GM21737 (cell line): Measurements from ENCODE around the gene CDH4.

Experiments
- ATAC-seq: cut with Tn5 transposase; IDR thresholded peaks from one replicate; pipeline ENCODE4 v1.9.1; 2021; ENCODE audit warnings: mild to moderate bottlenecking, moderate library complexity; ENCODE audit not compliant: unreplicated experiment

Gene CDH4

GRCh38 chr20:61924858-61925554, 672.9 kb downstream of the CDH4 start:
- ATAC-seq: no peak

DNA sequence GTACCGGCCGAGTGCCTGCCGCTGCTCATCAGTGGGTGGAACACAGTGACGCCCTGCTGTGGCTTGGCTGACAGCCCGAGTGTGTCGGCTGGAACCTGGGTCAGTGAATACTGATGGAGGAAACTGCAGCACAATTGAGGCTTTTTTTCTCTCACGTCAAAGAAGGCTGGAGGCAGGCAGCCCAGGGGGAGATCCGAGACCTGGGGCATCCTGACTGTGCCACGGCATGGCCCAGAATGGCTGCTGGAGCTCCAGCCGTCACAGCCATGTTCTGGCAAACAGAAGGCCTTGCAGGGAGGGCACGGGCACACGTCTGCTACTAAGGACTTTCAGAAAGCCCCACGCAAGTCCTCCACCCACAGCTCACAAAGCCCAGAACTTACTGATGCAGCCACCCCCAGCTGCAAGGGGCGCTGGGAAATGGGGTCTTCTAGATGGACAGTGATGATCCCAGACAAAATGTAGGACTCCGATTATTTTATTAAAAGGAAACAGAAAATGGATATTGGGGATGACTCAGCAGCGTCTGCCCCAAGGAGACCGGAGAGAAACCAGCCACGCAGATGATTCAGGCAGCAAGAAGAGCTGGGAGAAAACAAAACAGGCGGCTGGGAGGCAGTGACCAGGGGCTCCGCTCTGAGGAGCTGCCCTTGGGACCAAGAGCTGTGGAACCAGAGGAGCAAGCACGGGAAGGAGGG, 673.6 kb downstream of the CDH4 start:
- no peak for ATAC-seq

DNA sequence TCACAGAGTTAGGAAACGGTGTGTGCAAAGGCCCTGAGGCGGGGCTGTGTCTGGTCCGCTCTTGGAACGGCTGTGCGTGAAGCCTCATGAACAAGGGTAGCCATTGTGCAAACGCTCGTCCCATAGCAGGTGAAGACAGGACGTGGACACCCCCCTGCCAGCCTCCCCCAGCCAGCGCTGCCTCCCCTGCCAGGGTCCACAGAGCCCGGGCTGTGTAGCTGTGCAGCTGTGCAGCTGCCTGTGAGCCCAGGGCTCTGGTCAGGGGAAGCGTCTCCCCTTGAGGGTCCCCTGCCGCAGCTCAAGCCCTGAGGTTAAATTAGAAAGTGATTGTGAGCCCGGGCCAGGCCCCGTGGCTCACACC, 674.2 kb downstream of the CDH4 start:
- no peak for ATAC-seq

DNA sequence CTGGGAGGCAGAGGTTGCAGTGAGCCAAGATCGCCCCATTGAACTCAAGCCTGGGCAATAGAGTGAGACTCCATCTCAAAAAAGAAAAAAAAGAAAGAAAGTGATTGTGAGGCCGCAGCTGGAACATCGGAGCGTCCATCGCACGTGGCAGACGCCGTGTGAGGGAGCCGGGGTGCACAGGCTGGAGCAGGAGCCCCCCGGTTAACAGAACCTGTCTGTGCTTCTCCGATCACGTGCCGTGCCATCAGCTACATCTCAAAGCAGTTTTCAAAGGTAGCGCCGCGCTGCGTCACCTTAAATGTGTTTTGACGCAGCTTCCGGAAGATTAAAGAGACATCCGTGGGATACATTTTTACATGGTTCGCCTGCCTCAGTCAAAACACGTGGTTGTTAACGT, 674.7 kb downstream of the CDH4 start:
- no peak for ATAC-seq

DNA sequence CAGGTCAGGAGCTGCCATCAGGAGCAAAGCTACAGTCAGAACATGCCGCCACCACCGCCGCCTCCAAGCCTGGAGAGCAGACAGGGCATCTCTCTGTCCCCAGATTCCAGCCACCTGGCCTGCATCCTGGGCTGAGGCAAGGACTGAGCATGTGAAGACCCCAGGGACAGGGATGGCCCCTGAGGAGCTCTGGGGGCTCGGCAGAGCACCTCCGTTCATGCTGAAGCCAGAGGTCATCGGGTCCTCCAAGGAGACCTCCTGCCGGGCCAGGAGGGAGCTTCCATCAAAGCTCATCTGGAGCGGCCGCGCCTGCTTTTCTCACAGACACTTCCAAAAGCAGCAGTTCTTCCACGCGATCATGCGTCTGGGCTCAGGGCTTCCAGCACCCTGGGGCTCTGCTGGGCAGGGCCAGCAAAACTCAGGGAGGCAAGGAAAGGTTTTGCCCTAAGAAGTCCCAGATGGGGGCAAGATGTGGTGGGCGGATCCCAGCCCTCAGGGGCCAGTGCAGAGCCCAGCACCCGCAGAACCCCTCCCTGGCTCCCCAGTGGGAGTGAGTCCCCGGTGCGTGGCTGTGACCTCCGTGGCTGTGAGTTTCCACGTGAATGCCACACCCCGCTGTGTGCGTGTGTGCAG, 675.2 kb downstream of the CDH4 start:
- no peak for ATAC-seq

DNA sequence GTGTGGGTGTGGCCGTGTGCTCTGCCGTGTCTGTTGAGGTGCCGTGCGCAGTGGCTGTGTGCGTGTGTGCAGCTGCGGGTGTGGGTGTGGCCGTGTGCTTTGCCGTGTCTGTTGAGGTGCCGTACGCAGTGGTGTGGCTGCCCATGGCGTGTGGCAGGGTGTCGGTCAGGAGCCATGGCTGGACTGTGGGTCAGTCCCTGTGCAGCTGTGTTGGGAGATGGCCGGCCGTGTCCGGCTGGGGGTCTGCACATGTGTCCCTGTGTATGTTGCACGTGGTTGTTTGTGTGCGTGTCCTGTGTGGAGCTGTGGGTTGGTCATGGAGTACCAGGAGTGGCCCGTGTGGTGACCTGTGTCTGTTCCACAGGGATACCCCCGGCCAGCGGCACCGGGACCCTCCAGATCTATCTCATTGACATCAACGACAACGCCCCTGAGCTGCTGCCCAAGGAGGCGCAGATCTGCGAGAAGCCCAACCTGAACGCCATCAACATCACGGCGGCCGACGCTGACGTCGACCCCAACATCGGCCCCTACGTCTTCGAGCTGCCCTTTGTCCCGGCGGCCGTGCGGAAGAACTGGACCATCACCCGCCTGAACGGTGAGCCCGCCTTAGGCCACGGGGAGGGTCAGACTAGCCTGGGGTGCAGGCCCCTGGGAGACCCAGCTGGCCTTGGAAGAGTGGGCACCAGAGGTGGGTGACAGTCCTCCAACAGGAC, 675.9 kb downstream of the CDH4 start:
- ATAC-seq: no peak

DNA sequence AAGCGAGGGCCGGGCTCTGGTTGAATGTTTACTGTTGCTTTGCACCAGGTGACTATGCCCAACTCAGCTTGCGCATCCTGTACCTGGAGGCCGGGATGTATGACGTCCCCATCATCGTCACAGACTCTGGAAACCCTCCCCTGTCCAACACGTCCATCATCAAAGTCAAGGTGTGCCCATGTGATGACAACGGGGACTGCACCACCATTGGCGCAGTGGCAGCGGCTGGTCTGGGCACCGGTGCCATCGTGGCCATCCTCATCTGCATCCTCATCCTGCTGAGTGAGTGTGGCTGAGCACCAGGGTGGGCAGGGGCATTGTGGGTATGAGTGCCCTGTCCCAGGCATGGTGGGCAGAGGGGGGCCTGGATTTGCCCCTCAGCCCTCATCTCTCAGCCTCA, 677.5 kb downstream of the CDH4 start:
- no peak for ATAC-seq

DNA sequence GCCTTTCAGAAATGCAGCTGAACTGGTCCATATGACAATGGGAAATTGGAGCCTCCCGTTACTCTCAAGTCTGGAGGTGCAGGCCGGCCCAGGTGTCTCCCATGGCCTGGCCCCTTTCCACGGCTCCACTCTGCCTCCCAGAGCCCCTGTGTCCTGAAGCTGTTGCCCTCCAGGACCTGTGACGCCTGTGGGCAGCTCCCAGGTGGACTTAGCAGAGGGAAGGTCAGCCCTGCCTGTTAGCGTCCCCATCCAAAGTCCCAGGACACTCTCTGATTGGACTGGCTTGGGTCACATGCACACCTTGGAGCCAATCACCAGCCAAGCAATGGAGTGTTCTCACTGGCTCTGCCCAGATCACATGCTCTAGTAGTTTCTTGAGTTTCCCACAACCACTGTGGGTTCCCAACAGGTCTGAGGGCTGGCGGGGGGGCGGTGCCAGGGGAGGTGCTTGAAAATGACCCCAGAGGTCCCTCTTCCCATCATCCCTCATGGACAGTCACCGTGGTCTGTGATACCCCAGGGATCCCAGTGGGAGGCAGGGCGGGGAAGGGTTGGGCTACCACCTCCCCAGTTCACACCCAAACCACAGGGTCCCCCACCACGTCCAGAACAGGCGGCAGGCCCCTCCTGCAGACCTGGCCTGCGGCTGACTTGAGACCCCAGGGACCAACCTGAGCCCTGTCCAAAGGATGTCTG, 678.1 kb downstream of the CDH4 start:
- no peak for ATAC-seq

- no peak for ATAC-seq
Measured at GRCh38 chr20:61930776-61931475, 678.9 kb downstream of the CDH4 start.

- no peak for ATAC-seq
Measured at GRCh38 chr20:61931476-61932198, 679.6 kb downstream of the CDH4 start.

DNA sequence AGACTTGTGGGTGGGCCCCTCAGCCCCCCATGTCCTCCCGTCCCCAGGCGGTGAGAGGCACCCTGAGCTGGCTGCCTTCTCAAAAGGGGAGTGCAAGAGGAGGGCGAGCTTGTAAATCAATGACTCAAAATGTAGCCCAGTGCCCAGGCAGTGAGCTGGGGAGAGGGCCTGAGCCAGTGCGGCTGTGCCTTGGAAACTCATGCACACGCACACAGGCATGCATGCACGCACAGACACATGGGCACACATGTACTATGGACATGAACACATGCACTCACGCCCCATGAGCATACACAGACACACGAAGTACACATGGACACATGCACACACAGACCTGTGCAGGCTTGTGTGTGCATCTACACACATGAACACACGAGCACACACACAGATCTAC, 680.1 kb downstream of the CDH4 start:
- no peak for ATAC-seq

- ATAC-seq: no peak
Measured at GRCh38 chr20:61932711-61933480, 680.8 kb downstream of the CDH4 start.

- ATAC-seq: no peak
Measured at GRCh38 chr20:61933481-61933950, 681.5 kb downstream of the CDH4 start.

- ATAC-seq: no peak
Measured at GRCh38 chr20:61933951-61934715, 682.1 kb downstream of the CDH4 start.

DNA sequence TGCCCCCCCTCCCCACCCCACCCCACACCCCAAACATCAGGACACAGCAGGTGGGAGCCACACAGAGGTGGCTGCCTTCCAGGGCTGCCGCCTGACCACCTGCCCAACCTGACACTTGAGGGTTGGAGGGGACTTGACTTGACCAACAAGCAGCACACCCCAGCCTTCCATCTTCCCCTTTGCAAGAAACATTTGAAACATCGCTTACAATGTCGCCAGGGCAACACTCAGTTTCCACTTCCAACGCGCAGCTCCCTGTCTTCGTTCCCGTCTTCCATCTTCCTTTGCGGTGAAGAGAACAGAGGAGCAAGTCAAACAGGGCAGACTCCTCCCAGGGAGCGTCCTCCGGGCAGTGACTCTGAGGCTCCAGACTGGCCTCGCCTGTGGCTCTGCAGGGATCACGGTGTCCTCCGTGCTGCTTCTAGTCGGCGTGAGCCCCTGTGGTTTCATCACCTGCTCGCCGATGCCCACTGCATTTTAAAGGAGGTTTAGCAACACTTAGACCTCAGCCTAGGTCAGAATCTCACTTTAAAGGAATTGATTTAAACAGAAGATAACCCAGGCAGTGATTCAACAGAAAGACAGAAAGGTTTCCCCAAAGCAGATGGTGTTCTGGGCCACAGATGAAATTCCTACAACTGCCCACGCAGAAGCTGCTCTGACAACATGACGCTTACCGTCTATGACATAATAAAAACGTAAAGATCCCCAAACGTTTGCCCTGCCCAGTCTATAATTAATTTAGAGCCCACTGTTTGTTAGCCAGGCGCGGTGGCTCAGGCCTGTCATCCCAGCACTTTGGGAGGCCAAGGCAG, 682.9 kb downstream of the CDH4 start:
- ATAC-seq: no peak

DNA sequence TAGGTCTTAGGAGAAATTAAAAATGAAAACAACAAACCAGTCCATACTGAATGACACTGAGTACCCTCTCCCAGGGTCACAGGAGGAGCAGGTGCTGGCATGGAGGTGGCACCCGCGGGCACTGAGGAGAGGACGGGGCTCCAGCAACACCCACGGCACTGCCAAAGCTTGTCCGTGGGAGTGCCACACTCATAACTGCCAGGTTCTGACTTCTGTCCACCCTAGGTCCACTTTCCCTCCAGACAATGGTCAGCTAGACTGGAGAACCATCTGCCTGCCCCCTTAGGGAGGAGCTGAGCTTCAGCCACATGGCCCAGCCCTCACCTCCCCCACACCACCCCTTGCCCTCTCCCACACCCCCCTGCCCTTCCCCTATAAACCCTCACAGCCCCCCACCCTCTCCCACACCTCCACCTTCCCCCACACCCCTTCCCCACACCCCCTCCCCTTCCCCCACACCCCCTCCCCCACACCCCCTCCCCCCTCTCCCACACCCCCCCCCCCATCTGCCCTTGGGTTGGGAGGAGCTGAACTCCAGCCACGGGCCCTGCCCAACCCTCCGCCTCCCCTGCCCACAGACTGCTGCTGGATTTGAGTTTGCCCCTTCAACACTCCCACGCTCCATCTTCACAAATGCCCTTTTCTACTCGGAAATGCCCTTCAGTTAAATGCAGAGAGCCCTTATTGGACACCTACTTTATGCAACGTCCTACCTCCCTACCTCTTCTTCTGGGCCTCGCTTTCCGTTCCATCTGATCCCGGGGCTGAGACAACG, 684.1 kb downstream of the CDH4 start:
- ATAC-seq: no peak

GRCh38 chr20:61936701-61937131, 684.7 kb downstream of the CDH4 start:
- no peak for ATAC-seq
